Measurements from ENCODE around the gene VAV2. TPM values are rescaled to one million over a fixed set of nuclear protein-coding genes. Genes with fewer than 3 reads are reported as not detected.

VAV2 gene
- total and polyA plus RNA-seq, 9 of the 15 experiments (the other 6 are each of a cell fraction or from before 2014, with no cell fraction given) = 0.01 to 2.7 (median 1.0) TPM; not detected in 1

- TF ChIP-seq COPS2 (conservative IDR thresholded peaks at IDR 0.05) = no peak
- TF ChIP-seq ZBTB11 (CRISPR knock-in tag; IDR thresholded peaks at IDR 0.05) = no peak
- TF ChIP-seq MECOM (CRISPR knock-in tag; IDR thresholded peaks at IDR 0.05) = no peak
- no peak for TF ChIP-seq SRSF3 (IDR thresholded peaks at IDR 0.05; ENCODE audit: insufficient read depth, low read length)
- no peak for TF ChIP-seq SRSF1 (IDR thresholded peaks at IDR 0.05; ENCODE audit: low read depth, low read length)
- TF ChIP-seq TFE3 (CRISPR knock-in tag; IDR thresholded peaks at IDR 0.05) = no peak
- no peak for TF ChIP-seq E2F1 (CRISPR knock-in tag; IDR thresholded peaks at IDR 0.05)
- TF ChIP-seq MTF1 (CRISPR knock-in tag; IDR thresholded peaks at IDR 0.05; ENCODE audit: borderline replicate concordance) = no peak
These were observed 9.0 kb downstream of the VAV2 start (continued) for GRCh38 chr9:133982971-133983720.

Data from K562 (cell line).